SK-N-MC (cell line): ENCODE data around the gene MYPOP.

ENCODE experiments used
- DNase-seq: peaks from one replicate; pipeline ENCODE4 v3.0.0-alpha.2; 2011; ENCODE audit warnings: low read depth, low spot score
- H3K27ac ChIP-seq: fragments of 200-600 bp; sonication (generic); 2 replicates; pipeline ENCODE4 v1.5.1; 2016; ENCODE audit warnings: mixed run types
- H3K36me3 ChIP-seq: fragments of 200-600 bp; sonication (generic); 2 replicates; pipeline ENCODE4 v1.6.1; 2017; ENCODE audit warnings: antibody characterized with exemption, low read length, mixed read lengths; ENCODE audit not compliant: insufficient read depth
- H3K4me3 ChIP-seq: fragments of 200-600 bp; sonication (generic); 2 replicates; pipeline ENCODE4 v1.5.1; 2016
- H3K9ac ChIP-seq: fragments of 200-600 bp; sonication (generic); 2 replicates; pipeline ENCODE4 v1.8.0; 2017; ENCODE audit warnings: mixed run types, mixed read lengths; ENCODE audit not compliant: insufficient read length
- H3K9me3 ChIP-seq: fragments of 200-600 bp; sonication (generic); 2 replicates; pipeline ENCODE4 v1.6.1; 2017; ENCODE audit warnings: low read depth, mild to moderate bottlenecking, antibody characterized with exemption, low read length, moderate library complexity, mixed read lengths
- EZH2 ChIP-seq: fragments of 200-600 bp; sonication (generic); IDR thresholded peaks from one replicate; pipeline ENCODE4 v1.6.1; 2017; ENCODE audit warnings: antibody characterized with exemption
- FOXP2 ChIP-seq: optimal IDR thresholded peaks from 2 replicates; pipeline ENCODE3; 2011; ENCODE audit warnings: mild to moderate bottlenecking, moderate library complexity; ENCODE audit not compliant: insufficient read depth; ENCODE audit errors: extremely low read length, control extremely low read depth
- POLR2AphosphoS5 ChIP-seq: IDR thresholded peaks from 2 replicates; pipeline ENCODE4 v1.6.1; 2012; ENCODE audit warnings: mild to moderate bottlenecking, low read depth, low read length, borderline replicate concordance

The MYPOP gene

DNA sequence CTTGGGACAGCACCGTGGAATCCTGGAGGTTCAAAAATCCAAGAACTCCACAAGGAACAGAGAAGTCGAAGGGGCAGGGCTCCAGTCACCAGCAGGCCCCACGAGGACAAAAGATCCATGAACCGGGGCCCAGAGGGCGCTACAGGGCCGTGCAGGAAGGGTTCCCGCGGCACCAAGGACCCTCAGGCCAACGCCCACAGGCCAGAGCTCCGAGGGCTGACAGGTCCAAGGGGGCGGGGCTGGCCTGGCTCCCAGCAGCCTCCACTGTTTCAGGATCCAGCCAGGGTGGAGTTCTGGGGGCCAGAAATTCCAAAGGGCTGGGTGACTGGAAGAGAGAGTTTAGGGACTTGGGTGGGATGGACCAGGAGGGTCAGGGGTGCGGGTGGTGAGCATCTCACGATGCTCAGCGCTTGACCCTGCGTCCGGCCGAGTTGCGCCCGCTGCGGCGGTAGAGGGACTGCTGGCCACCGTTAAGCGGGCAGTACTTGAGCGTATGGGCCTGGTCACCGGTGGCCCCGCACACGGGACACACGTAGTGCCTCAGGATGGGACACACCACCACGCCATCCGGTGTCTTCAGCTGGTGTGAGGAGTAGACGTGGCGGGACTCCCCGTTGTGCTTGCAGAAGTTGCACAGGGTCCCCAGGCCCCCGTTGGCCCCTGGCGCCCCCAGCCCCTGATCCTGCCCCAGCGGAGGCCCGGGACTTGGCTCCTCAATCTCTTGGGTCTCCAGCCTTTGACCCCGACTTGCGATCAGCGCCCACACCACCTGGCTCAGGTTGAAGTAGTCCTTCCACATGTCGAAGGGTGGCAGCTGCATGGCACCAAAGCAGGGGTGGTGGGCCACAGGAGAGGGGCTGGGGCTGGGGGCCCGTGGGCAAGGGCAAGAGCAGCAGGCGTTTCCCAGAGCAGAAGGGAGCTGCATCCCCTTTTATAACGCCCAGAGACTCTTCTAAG, 11.7 kb upstream of the MYPOP start, which contains the start of gene NANOS2:
Gene NANOS2, minus strand, starts transcription at position 905 of the 957 bp plus-strand sequence. Its CDS starts 85 bp downstream, at position 820.
- DNase-seq: no peak
- Histone ChIP-seq H3K36me3 (no peaks in the 10 kb centered on the region), H3K9ac (no peak within 1 kb of the TSS), H3K4me3 (no peak within 1 kb of the TSS), H3K27ac (no peak within 1 kb of the TSS), H3K9me3 (no peaks in the 10 kb centered on the region)
- TF ChIP-seq EZH2 (no peak), POLR2AphosphoS5 (no peak), FOXP2 (no peak)

DNA sequence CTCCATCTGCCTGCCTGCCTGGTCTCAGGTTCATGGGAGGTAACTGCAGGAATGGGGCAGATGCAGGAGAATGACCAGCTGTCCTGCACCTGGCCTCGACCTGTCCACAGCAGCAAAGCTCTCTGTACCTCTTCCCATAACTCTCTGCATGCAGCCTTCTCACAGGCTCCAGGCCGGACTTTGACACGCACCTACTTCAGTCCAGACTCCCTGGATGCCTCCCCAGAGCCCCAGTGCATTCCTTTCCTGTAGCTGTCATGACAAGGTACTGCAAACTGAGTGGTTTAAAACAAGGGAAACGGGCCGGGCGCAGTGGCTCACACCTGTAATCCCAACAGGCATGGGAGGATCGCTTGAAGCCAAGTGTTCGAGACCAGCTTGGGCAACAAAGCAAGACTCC, 8.9 kb upstream of the MYPOP start:
- Histone ChIP-seq H3K9me3 (no peaks in the 10 kb centered on the region), H3K27ac (no peak overlapping the region), H3K36me3 (no peaks in the 10 kb centered on the region), H3K4me3 (no peak overlapping the region), H3K9ac (no peak overlapping the region)
- TF ChIP-seq EZH2: no peak
- no peak for TF ChIP-seq FOXP2
- TF ChIP-seq POLR2AphosphoS5: no peak
- no peak for DNase-seq

GRCh38 chr19:45908956-45909355, 6.5 kb upstream of the MYPOP start:
- Histone ChIP-seq H3K27ac (no peak overlapping the region), H3K9me3 (no peaks in the 10 kb centered on the region), H3K36me3 (no peaks in the 10 kb centered on the region), H3K9ac (no peak overlapping the region), H3K4me3 (no peak overlapping the region)
- DNase-seq: no peak
- TF ChIP-seq EZH2 (no peak), FOXP2 (no peak), POLR2AphosphoS5 (no peak)

DNA sequence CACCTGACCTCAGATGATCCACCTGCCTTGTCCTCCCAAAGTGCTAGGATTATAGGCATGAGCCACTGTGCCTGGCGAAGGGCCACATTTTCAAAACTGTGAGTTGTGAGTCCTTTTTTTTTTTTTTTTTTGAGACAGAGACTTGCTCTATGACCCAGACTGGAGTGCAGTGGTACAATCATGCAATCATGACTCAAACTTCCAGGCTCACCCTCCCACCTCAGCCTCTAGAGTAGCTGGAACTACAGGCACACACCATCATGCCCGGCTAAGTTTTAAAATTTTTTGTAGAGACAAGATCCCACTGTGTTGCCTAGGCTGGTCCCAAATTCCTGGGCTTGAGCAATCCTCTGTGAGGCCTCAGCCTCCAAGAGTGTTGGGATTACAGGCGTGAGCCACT, 3.8 kb upstream of the MYPOP start:
- Histone ChIP-seq H3K27ac (no peak overlapping the region), H3K9ac (no peak overlapping the region), H3K4me3 (no peak overlapping the region), H3K36me3 (no peaks in the 10 kb centered on the region), H3K9me3 (no peaks in the 10 kb centered on the region)
- no peak for DNase-seq
- TF ChIP-seq FOXP2: no peak
- TF ChIP-seq EZH2: no peak
- no peak for TF ChIP-seq POLR2AphosphoS5

- H3K27ac ChIP-seq: no peak overlapping the region
- TF ChIP-seq FOXP2 (no peak), POLR2AphosphoS5 (no peak), EZH2 (no peak)
- no peak overlapping the region for H3K9ac ChIP-seq
- peaks cover 10% of the 10 kb centered on the region; the same call in 1 of the 2 replicates for H3K36me3 ChIP-seq
- H3K4me3 ChIP-seq: no peak overlapping the region
- no peak for DNase-seq
- H3K9me3 ChIP-seq: no peaks in the 10 kb centered on the region
Measured at GRCh38 chr19:45905011-45905410, 2.6 kb upstream of the MYPOP start.

DNA sequence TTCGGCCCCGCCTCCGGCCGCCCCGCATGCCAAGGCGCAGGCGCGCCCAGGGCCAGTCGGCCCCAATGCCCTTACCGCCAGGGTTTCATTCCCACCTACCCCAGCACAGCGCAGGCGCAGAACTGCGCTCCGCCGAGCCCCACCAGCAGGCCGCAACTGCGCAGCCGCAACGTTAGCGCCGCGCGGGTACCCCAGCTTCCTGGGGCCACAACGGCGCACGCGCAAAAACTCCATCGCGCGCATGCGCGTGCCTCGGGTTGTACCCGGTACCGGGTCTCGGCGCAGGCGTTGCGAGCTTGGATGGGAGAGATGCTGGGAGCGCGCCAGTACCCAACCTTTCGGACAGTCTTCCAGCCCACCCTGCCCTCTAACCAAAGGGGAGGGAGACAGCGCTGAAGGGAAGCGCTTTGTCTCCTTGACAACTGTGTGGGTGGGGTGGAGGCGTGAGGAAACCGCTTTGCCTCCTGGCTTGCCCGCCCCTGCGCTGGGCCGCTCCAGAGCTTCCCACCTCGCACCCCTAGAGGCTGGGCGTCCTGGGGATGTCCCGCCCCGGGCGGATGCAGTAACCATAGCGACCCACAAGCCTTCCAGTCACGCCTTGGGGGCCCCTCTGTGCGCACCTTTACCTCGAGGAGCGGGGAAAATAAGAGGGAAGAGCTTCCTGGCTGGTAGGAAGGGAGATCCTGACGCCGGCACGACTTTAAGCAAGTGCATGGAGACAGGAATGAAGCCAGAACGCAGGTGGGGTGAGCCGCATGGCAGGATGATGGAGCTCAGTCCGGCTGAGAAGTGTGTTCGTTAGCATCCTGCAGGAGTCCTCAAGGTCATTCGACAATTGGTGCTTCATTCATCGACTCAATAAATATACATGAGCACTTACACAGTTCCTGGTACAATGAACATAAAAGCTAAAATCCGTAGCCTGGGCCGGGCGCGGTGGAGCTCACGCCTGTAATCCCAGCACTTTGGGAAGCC, 525 bp upstream of the MYPOP start:
- peak; percentile 81 for DNase-seq
- H3K9me3 ChIP-seq: no peaks in the 10 kb centered on the region
- H3K36me3 ChIP-seq: peaks cover 26% of the 10 kb centered on the region; the same call in 1 of the 2 replicates
- peak overlapping the region; percentile 82 for H3K4me3 ChIP-seq
- H3K27ac ChIP-seq: no peak overlapping the region
- H3K9ac ChIP-seq: peak overlapping the region; percentile 47
- TF ChIP-seq EZH2: no peak
- TF ChIP-seq POLR2AphosphoS5: peak; percentile 96

GRCh38 chr19:45901432-45901911, 941 bp downstream of the MYPOP start:
- H3K9ac ChIP-seq: peak overlapping the region; percentile 81
- no peak for DNase-seq
- TF ChIP-seq EZH2 (no peak), FOXP2 (no peak), POLR2AphosphoS5 (no peak)
- H3K36me3 ChIP-seq: peaks cover 26% of the 10 kb centered on the region; the same call in 1 of the 2 replicates
- H3K4me3 ChIP-seq: peak overlapping the region; percentile 82
- H3K27ac ChIP-seq: no peak overlapping the region
- no peaks in the 10 kb centered on the region for H3K9me3 ChIP-seq
